Measurements from ENCODE around the gene CLEC1B. TPM values are rescaled to one million over a fixed set of nuclear protein-coding genes. Genes with fewer than 3 reads are reported as not detected.

Gene CLEC1B
- total RNA-seq (2012; rRNA removed) = not detected in 2 replicates
- polyA plus RNA-seq (2012; rRNA removed) = not detected in 2 replicates
- not detected in 2 replicates for polyA plus RNA-seq (2012; cell fraction: cytosol; rRNA removed)
- polyA plus RNA-seq (2012; cell fraction: nucleus; rRNA removed; ENCODE audit: low replicate concordance) = not detected in 2 replicates
- Bru-seq, nascent RNA = not detected
- BruChase-seq, experiment 1, labeled RNA remaining after a 6-hour chase = not detected
- not detected for BruChase-seq, experiment 2, labeled RNA remaining after a 2-hour chase
- long read RNA-seq = 0 reads

GRCh38 chr12:9999016-9999415 lies at the start of gene CLEC1B:
CLEC1B (minus strand) TSS chr12:9999121; CDS start chr12:9999100, 21 bp downstream.
- Histone ChIP-seq H3K4me2 (ENCODE audit: low read depth, low read length) (no peak within 1 kb of the TSS), H3K4me3 (ENCODE audit: insufficient read depth, low read depth, low read length) (no peak within 1 kb of the TSS), H3K4me1 (ENCODE audit: control insufficient read depth, insufficient read depth, low read length) (0 out of 2 replicates have a peak, but pooled peaks cover 1% of the 10 kb centered on the region), H3K79me1 (ENCODE audit: low read depth in 1 of 2, low read length in 2 of 2) (no peaks in the 10 kb centered on the region), H4K5ac (ENCODE audit: low read depth, low read length) (no peak within 1 kb of the TSS), H3K9me3 (ENCODE audit: control insufficient read depth, insufficient read depth, low read length) (no peaks in the 10 kb centered on the region), H2BK20ac (ENCODE audit: low read depth, low read length) (no peak within 1 kb of the TSS), H2BK5ac (ENCODE audit: low read depth, low read length, poor library complexity, severe bottlenecking) (no peak within 1 kb of the TSS), H4K91ac (ENCODE audit: insufficient read depth, low read depth, low read length) (no peak within 1 kb of the TSS), H3K14ac (replicated peaks; ENCODE audit: low read depth, low read length) (no peak within 1 kb of the TSS), H2BK120ac (ENCODE audit: low read depth, low read length) (no peak within 1 kb of the TSS), H3K56ac (ENCODE audit: extremely low read depth, insufficient read depth, low read length) (no peak within 1 kb of the TSS), H4K8ac (ENCODE audit: low read depth in 2 of 2, low read length in 2 of 2) (no peak within 1 kb of the TSS), H3K23ac (ENCODE audit: low read depth, low read length) (no peak within 1 kb of the TSS), H3K27me3 (ENCODE audit: control insufficient read depth, insufficient read depth, low read length) (peaks cover 9% of the 10 kb centered on the region), H2AK9ac (replicated peaks; ENCODE audit: low read depth, low read length, poor library complexity) (no peak within 1 kb of the TSS), H2AFZ (replicated peaks; ENCODE audit: low read length, poor library complexity) (no peak within 1 kb of the TSS), H3K9me1 (ENCODE audit: insufficient read depth, low read length) (no peaks in the 10 kb centered on the region), H3K18ac (ENCODE audit: low read depth, low read length) (no peak within 1 kb of the TSS), H2AK5ac (ENCODE audit: low read depth, low read length) (no peak within 1 kb of the TSS), H3K27ac (ENCODE audit: insufficient read depth, low read length) (no peak within 1 kb of the TSS), H2BK15ac (ENCODE audit: low read depth, low read length) (no peak within 1 kb of the TSS), H3K36me3 (ENCODE audit: control insufficient read depth, insufficient read depth, low read length) (no peaks in the 10 kb centered on the region), H3K9ac (ENCODE audit: low read depth, low read length) (no peak within 1 kb of the TSS), H3K4ac (ENCODE audit: low read depth, low read length) (no peak within 1 kb of the TSS), H4K20me1 (ENCODE audit: insufficient read depth, low read length) (no peaks in the 10 kb centered on the region)
- in situ Hi-C loops (cut with MboI; ENCODE audit: low sequenced_read_pairs) (loop anchor here (5.0 kb wide), 1 partner anchor 38 kb away; no protein-coding TSS in a partner anchor), intact Hi-C loops (cut with micrococcal nuclease) (loop anchor here (2.0 kb wide), 1 partner anchor 40 kb away; no protein-coding TSS in a partner anchor), dilution Hi-C loops (cut with HindIII; ENCODE audit: low sequenced_read_pairs, unreplicated experiment) (no loop called here)
- TF ChIP-seq RFX5 (IDR thresholded peaks at IDR 0.05; ENCODE audit: low read depth, low read length) = no peak
- ChIA-PET CTCF (interaction anchor here (1.2 kb wide), 1 partner anchor 11 kb away, joined by 8 read pairs; the partner anchor contains the start of gene CLEC12B), POLR2A (ENCODE audit: unreplicated experiment) (no interaction called here)
- WGBS, 2 experiments (ENCODE audit: extremely low coverage in 2 of 2, insufficient read length in 1 of 2) = no CpG with 5 or more reads among the region's 3 CpGs
- no peak for ATAC-seq (ENCODE audit: low read depth)
- no peak for DNase-seq
- no TSS peak for BruUV-seq (replicated peaks)
